NT2/D1 (cell line): ENCODE results near the gene TMEM121.

ENCODE experiments used
- SUZ12 ChIP-seq: IDR thresholded peaks from 2 replicates; pipeline ENCODE4 v1.6.1; 2011; ENCODE audit not compliant: insufficient read length, insufficient read depth; ENCODE audit errors: extremely low read depth
- ZNF274 ChIP-seq: IDR thresholded peaks from 2 replicates; pipeline ENCODE4 v1.6.1; 2011; ENCODE audit warnings: mild to moderate bottlenecking, low read depth, low read length

- TF ChIP-seq SUZ12 (no peak), ZNF274 (no peak)
Observed at GRCh38 chr14:105532735-105533141, 6.4 kb downstream of the TMEM121 start.
